WTC11 (cell line): Measurements from ENCODE around the gene CLTCL1. TPM values are rescaled to one million over a fixed set of nuclear protein-coding genes. Genes with fewer than 3 reads are reported as not detected.

Source experiments
- ATAC-seq: fragments of 200-7000 bp; cut with Tn5 transposase; 2 replicates; pipeline ENCODE4 v1.10.0; 2021; ENCODE audit warnings: mild to moderate bottlenecking, moderate library complexity
- CTCF ChIA-PET: fragments of 300-600 bp; sonication (Branson Sonifier 250); formaldehyde crosslinking; loops from one replicate; lab custom pipeline; 2021; ENCODE audit warnings: antibody characterized with exemption; lab: Charles Lee
- POLR2A ChIA-PET: fragments of 350-600 bp; sonication (Branson Sonifier 250); formaldehyde crosslinking; loops from one replicate; lab custom pipeline; 2021; ENCODE audit warnings: antibody characterized with exemption; lab: Charles Lee
- DNase-seq: peaks from one replicate; pipeline ENCODE4 v3.0.0; 2021; ENCODE audit warnings: low spot score
- H3K27ac Mint-ChIP-seq: 2 replicates; pipeline ENCODE4 v1.8.0; 2021; ENCODE audit warnings: mixed read lengths
- H3K27me3 Mint-ChIP-seq: 2 replicates; pipeline ENCODE4 v1.8.0; 2021; ENCODE audit warnings: low read depth, mild to moderate bottlenecking, moderate library complexity, mixed read lengths
- H3K36me3 Mint-ChIP-seq: 2 replicates; pipeline ENCODE4 v1.8.0; 2021; ENCODE audit warnings: mixed read lengths
- H3K4me1 Mint-ChIP-seq: 2 replicates; pipeline ENCODE4 v1.8.0; 2022; ENCODE audit warnings: mixed read lengths
- H3K4me3 Mint-ChIP-seq: 2 replicates; pipeline ENCODE4 v1.8.0; 2021; ENCODE audit warnings: mild to moderate bottlenecking, moderate library complexity, mixed read lengths
- H3K9me3 Mint-ChIP-seq: 2 replicates; pipeline ENCODE4 v1.8.0; 2021; ENCODE audit warnings: mixed read lengths
- CREM ChIP-seq: sonication (generic); formaldehyde crosslinking; IDR thresholded peaks from 2 replicates; pipeline ENCODE4 v1.8.1; 2022; ENCODE audit warnings: mild to moderate bottlenecking, missing genetic modification reagents, moderate library complexity
- E2F1 ChIP-seq: sonication (generic); formaldehyde crosslinking; IDR thresholded peaks from 2 replicates; pipeline ENCODE4 v1.8.0; 2022; ENCODE audit warnings: mild to moderate bottlenecking, missing genetic modification reagents
- ELF4 ChIP-seq: sonication (generic); formaldehyde crosslinking; IDR thresholded peaks from 2 replicates; pipeline ENCODE4 v1.8.1; 2022; ENCODE audit warnings: low read depth, mild to moderate bottlenecking, moderate library complexity, missing genetic modification reagents
- EMX1 ChIP-seq: fragments of 250-450 bp; sonication (Bioruptor Pico); IDR thresholded peaks from 2 replicates; pipeline ENCODE4 v1.8.0; 2021; ENCODE audit warnings: mild to moderate bottlenecking
- ERG ChIP-seq: fragments of 250-450 bp; sonication (Bioruptor Pico); IDR thresholded peaks from 2 replicates; pipeline ENCODE4 v1.8.0; 2021; ENCODE audit warnings: mild to moderate bottlenecking
- ESRRA ChIP-seq: sonication (generic); formaldehyde crosslinking; IDR thresholded peaks from 2 replicates; pipeline ENCODE4 v1.8.1; 2022; ENCODE audit warnings: mild to moderate bottlenecking, missing genetic modification reagents, borderline replicate concordance
- FOXJ3 ChIP-seq: sonication (generic); formaldehyde crosslinking; IDR thresholded peaks from 2 replicates; pipeline ENCODE4 v1.9.0; 2021; ENCODE audit warnings: missing genetic modification reagents, mild to moderate bottlenecking, borderline replicate concordance
- GTF2I ChIP-seq: fragments of 250-450 bp; sonication (Bioruptor Pico); conservative IDR thresholded peaks from 2 replicates; pipeline ENCODE4 v1.4.0; 2021; ENCODE audit warnings: mild to moderate bottlenecking
- HMGXB4 ChIP-seq: sonication (generic); formaldehyde crosslinking; IDR thresholded peaks from 2 replicates; pipeline ENCODE4 v1.8.1; 2023; ENCODE audit warnings: mild to moderate bottlenecking, moderate library complexity, missing genetic modification reagents
- IRF1 ChIP-seq: sonication (generic); formaldehyde crosslinking; IDR thresholded peaks from 2 replicates; pipeline ENCODE4 v1.8.0; 2023; ENCODE audit warnings: missing genetic modification reagents
- JAZF1 ChIP-seq: fragments of 250-450 bp; sonication (Bioruptor Pico); IDR thresholded peaks from 2 replicates; pipeline ENCODE4 v1.9.0; 2021; ENCODE audit warnings: moderate library complexity, mild to moderate bottlenecking, inconsistent platforms
- KAT7 ChIP-seq: sonication (generic); formaldehyde crosslinking; IDR thresholded peaks from 2 replicates; pipeline ENCODE4 v1.8.1; 2023; ENCODE audit warnings: missing genetic modification reagents, mild to moderate bottlenecking, borderline replicate concordance
- NFYB ChIP-seq: sonication (generic); formaldehyde crosslinking; conservative IDR thresholded peaks from 2 replicates; pipeline ENCODE4 v1.8.0; 2022; ENCODE audit warnings: low read depth, missing genetic modification reagents
- NR1H2 ChIP-seq: sonication (generic); formaldehyde crosslinking; IDR thresholded peaks from 2 replicates; pipeline ENCODE4 v1.9.0; 2021; ENCODE audit warnings: mild to moderate bottlenecking, moderate library complexity, missing genetic modification reagents
- PRRX2 ChIP-seq: fragments of 250-450 bp; sonication (Bioruptor Pico); IDR thresholded peaks from 2 replicates; pipeline ENCODE4 v1.8.0; 2021; ENCODE audit warnings: mild to moderate bottlenecking
- RELA ChIP-seq: sonication (generic); formaldehyde crosslinking; IDR thresholded peaks from 2 replicates; pipeline ENCODE4 v1.8.1; 2022; ENCODE audit warnings: missing genetic modification reagents, mild to moderate bottlenecking, borderline replicate concordance
- TEAD1 ChIP-seq: sonication (generic); formaldehyde crosslinking; IDR thresholded peaks from 2 replicates; pipeline ENCODE4 v1.8.0; 2022; ENCODE audit warnings: mild to moderate bottlenecking, missing genetic modification reagents
- TEAD4 ChIP-seq: sonication (generic); formaldehyde crosslinking; IDR thresholded peaks from 2 replicates; pipeline ENCODE4 v1.8.0; 2022; ENCODE audit warnings: mild to moderate bottlenecking, missing genetic modification reagents
- TP53 ChIP-seq: sonication (generic); formaldehyde crosslinking; IDR thresholded peaks from 2 replicates; pipeline ENCODE4 v1.8.1; 2023; ENCODE audit warnings: mild to moderate bottlenecking, missing genetic modification reagents
- ZNF121 ChIP-seq: sonication (generic); formaldehyde crosslinking; IDR thresholded peaks from 2 replicates; pipeline ENCODE4 v1.8.0; 2023; ENCODE audit warnings: missing genetic modification reagents
- ZNF219 ChIP-seq: sonication (generic); formaldehyde crosslinking; IDR thresholded peaks from 2 replicates; pipeline ENCODE4 v1.8.0; 2023; ENCODE audit warnings: missing genetic modification reagents, mild to moderate bottlenecking, borderline replicate concordance
- ZNF232 ChIP-seq: sonication (generic); formaldehyde crosslinking; IDR thresholded peaks from 2 replicates; pipeline ENCODE4 v1.8.0; 2022; ENCODE audit warnings: mild to moderate bottlenecking, missing genetic modification reagents
- ZNF317 ChIP-seq: sonication (generic); formaldehyde crosslinking; IDR thresholded peaks from 2 replicates; pipeline ENCODE4 v1.8.1; 2023; ENCODE audit warnings: low read depth, mild to moderate bottlenecking, moderate library complexity, missing genetic modification reagents, borderline replicate concordance
- ZNF416 ChIP-seq: fragments of 250-450 bp; sonication (Bioruptor Pico); IDR thresholded peaks from 2 replicates; pipeline ENCODE4 v1.9.0; 2021; ENCODE audit warnings: mild to moderate bottlenecking, inconsistent platforms
- ZNF423 ChIP-seq: fragments of 250-450 bp; sonication (Bioruptor Pico); IDR thresholded peaks from 2 replicates; pipeline ENCODE4 v2.1.2; 2022; ENCODE audit warnings: mild to moderate bottlenecking, moderate library complexity
- ZNF671 ChIP-seq: fragments of 250-450 bp; sonication (Bioruptor Pico); IDR thresholded peaks from 2 replicates; pipeline ENCODE4 v1.8.0; 2021; ENCODE audit warnings: mild to moderate bottlenecking
- total RNA-seq: library from RNA; stranded (reverse); gene quantifications from 3 replicates; pipeline ENCODE4 v1.2.3, GENCODE V29; 2021

CLTCL1 gene
- total RNA-seq, 1 experiment from 2014 or later: 15.5 TPM

GRCh38 chr22:19174106-19175025 lies 117.2 kb downstream of the CLTCL1 start:
- peak overlapping the region; percentile 95 for H3K4me3 Mint-ChIP-seq
- DNase-seq (peak; percentile 59), ATAC-seq (peak; percentile 3)
- POLR2A ChIA-PET: interaction anchor here (0.7 to 1.1 kb wide), 3 partner anchors 27 to 117 kb away, joined by 3 to 4 read pairs (median 3); partner anchors contain the start of genes CLTCL1 and ESS2
- H3K9me3 Mint-ChIP-seq: no peaks in the 10 kb centered on the region
- H3K36me3 Mint-ChIP-seq: no peaks in the 10 kb centered on the region; the same call in 1 of the 2 replicates
- CTCF ChIA-PET: interaction anchor here (0.5 to 2.5 kb wide), 2 partner anchors 30 to 164 kb away, joined by 3 to 9 read pairs; partner anchors contain the start of gene ESS2
- TF ChIP-seq ZNF416 (CRISPR knock-in tag): 0 out of 2 replicates have a peak, but pooled peaks have one; percentile 39
- TF ChIP-seq ZNF317: no peak
- peak; percentile 81 for TF ChIP-seq TEAD1 (CRISPR knock-in tag)
- TF ChIP-seq EMX1 (CRISPR knock-in tag): 0 out of 2 replicates have a peak, but pooled peaks have one; percentile 27
- no peak for TF ChIP-seq KAT7 (CRISPR knock-in tag)
- no peak for TF ChIP-seq TP53
- 0 out of 2 replicates have a peak, but pooled peaks have one; percentile 76 for TF ChIP-seq ERG (CRISPR knock-in tag)
- TF ChIP-seq ZNF232: no peak
- TF ChIP-seq TEAD4 (CRISPR knock-in tag): peak; percentile 75; the same call in 1 of the 2 replicates
- 0 out of 2 replicates have a peak, but pooled peaks have one; percentile 14 for TF ChIP-seq ZNF121 (CRISPR knock-in tag)
- no peak for TF ChIP-seq E2F1 (CRISPR knock-in tag)
- no peak; the same call in 1 of the 2 replicates for TF ChIP-seq PRRX2 (CRISPR knock-in tag)
- peak overlapping the region; percentile 79 for H3K27ac Mint-ChIP-seq
- H3K4me1 Mint-ChIP-seq: peaks cover 51% of the 10 kb centered on the region
- peaks cover 16% of the 10 kb centered on the region for H3K27me3 Mint-ChIP-seq

- peak overlapping the region; percentile 88 for H3K27ac Mint-ChIP-seq
- TF ChIP-seq ZNF423 (CRISPR knock-in tag) (no peak), ELF4 (CRISPR knock-in tag) (no peak), NFYB (CRISPR knock-in tag) (no peak), ZNF219 (CRISPR knock-in tag) (no peak), IRF1 (CRISPR knock-in tag) (no peak), ZNF671 (CRISPR knock-in tag) (no peak), PRRX2 (CRISPR knock-in tag) (no peak), ESRRA (CRISPR knock-in tag) (no peak), CREM (CRISPR knock-in tag) (no peak), HMGXB4 (CRISPR knock-in tag) (no peak), NR1H2 (no peak), FOXJ3 (no peak), RELA (CRISPR knock-in tag) (no peak), ZNF232 (no peak), JAZF1 (CRISPR knock-in tag) (no peak), GTF2I (CRISPR knock-in tag) (no peak)
- POLR2A ChIA-PET: interaction anchor here (0.9 to 1.1 kb wide), 3 partner anchors 16 to 118 kb away, joined by 3 to 4 read pairs (median 3); partner anchors contain the start of genes CLTCL1 and ESS2
- CTCF ChIA-PET: interaction anchor here (2.5 kb wide), 1 partner anchor 29 kb away, joined by 9 read pairs; the partner anchor contains the start of gene ESS2
- ATAC-seq (no peak), DNase-seq (no peak)
- H3K9me3 Mint-ChIP-seq: no peaks in the 10 kb centered on the region
- H3K27me3 Mint-ChIP-seq: peaks cover 26% of the 10 kb centered on the region
- H3K36me3 Mint-ChIP-seq: no peaks in the 10 kb centered on the region; the same call in 1 of the 2 replicates
- H3K4me3 Mint-ChIP-seq: peak overlapping the region; percentile 95
- peaks cover 58% of the 10 kb centered on the region for H3K4me1 Mint-ChIP-seq
Observed at GRCh38 chr22:19173047-19174035, 118.2 kb downstream of the CLTCL1 start.
